OCI-LY3 (cell line): ENCODE measurements around the gene KANK4.

Experiments used
- H2AFZ ChIP-seq: fragments of 200-600, 300-600 bp; shearing (Covaris generic); 2 replicates; pipeline ENCODE4 v1.6.0; 2014; ENCODE audit warnings: antibody characterized with exemption, low read depth, low read length
- H3K27ac ChIP-seq: fragments of 200-600, 300-600 bp; sonication (generic); 2 replicates; pipeline ENCODE4 v1.5.1; 2014; ENCODE audit warnings: mild to moderate bottlenecking, low read length, moderate library complexity, mixed read lengths
- H3K27me3 ChIP-seq: fragments of 200-600, 300-600 bp; sonication (generic); 2 replicates; pipeline ENCODE4 v1.6.1; 2014; ENCODE audit warnings: low read depth, low read length, mixed read lengths
- H3K36me3 ChIP-seq: fragments of 200-600, 300-600 bp; sonication (generic); replicated peaks from 2 replicates; pipeline ENCODE3; 2014; ENCODE audit warnings: low read depth, low read length, mixed read lengths
- H3K4me1 ChIP-seq: fragments of 300-600, 200-600 bp; sonication (generic); 2 replicates; pipeline ENCODE4 v1.6.1; 2014; ENCODE audit warnings: low read length, mixed read lengths
- H3K4me2 ChIP-seq: fragments of 200-600, 300-600 bp; sonication (generic); 2 replicates; pipeline ENCODE4 v1.6.1; 2014; ENCODE audit warnings: low read length, mixed read lengths
- H3K4me3 ChIP-seq: fragments of 300-600, 200-600 bp; sonication (generic); 2 replicates; pipeline ENCODE4 v1.5.1; 2014; ENCODE audit warnings: antibody characterized with exemption, mild to moderate bottlenecking, low read length, moderate library complexity
- H3K79me2 ChIP-seq: fragments of 300-600, 200-600 bp; shearing (Covaris generic); 2 replicates; pipeline ENCODE4 v1.6.1; 2014; ENCODE audit warnings: mild to moderate bottlenecking, low read length, mixed read lengths
- H3K9ac ChIP-seq: fragments of 300-600, 200-600 bp; shearing (Covaris generic); 2 replicates; pipeline ENCODE4 v1.6.0; 2014; ENCODE audit warnings: mild to moderate bottlenecking, low read length, moderate library complexity
- H3K9me3 ChIP-seq: fragments of 200-600, 300-600 bp; shearing (Covaris generic); 2 replicates; pipeline ENCODE4 v1.6.1; 2014; ENCODE audit warnings: low read length, mixed read lengths; ENCODE audit not compliant: insufficient read depth
- H4K20me1 ChIP-seq: fragments of 200-600, 300-600 bp; sonication (generic); 2 replicates; pipeline ENCODE4 v1.6.1; 2016; ENCODE audit warnings: low read length, mixed read lengths; ENCODE audit not compliant: insufficient read depth
- CTCF ChIP-seq: fragments of 200-600, 300-600 bp; sonication (generic); IDR thresholded peaks from 2 replicates; pipeline ENCODE4 v1.5.1; 2014; ENCODE audit warnings: antibody characterized with exemption, low read length, low read depth
- EZH2phosphoT487 ChIP-seq: fragments of 200-600 bp; shearing (Covaris generic); IDR thresholded peaks from 2 replicates; pipeline ENCODE4 v1.6.1; 2018; ENCODE audit warnings: antibody characterized with exemption, mixed run types, low read depth

KANK4 gene

GRCh38 chr1:62357916-62358315, 38.7 kb upstream of the KANK4 start:
- H3K4me1 ChIP-seq, result peaks cover 5% of the 10 kb centered on the region
- H3K4me2 ChIP-seq, result no peak overlapping the region
- no peaks in the 10 kb centered on the region for H3K79me2 ChIP-seq
- H4K20me1 ChIP-seq, result no peaks in the 10 kb centered on the region
- no peak overlapping the region for H3K4me3 ChIP-seq
- H3K27me3 ChIP-seq, result no peaks in the 10 kb centered on the region
- no peak overlapping the region for H3K9ac ChIP-seq
- TF ChIP-seq EZH2phosphoT487 (no peak), CTCF (no peak)
- H3K36me3 ChIP-seq, result no peaks in the 10 kb centered on the region
- H2AFZ ChIP-seq, result no peak overlapping the region
- no peak overlapping the region for H3K27ac ChIP-seq
- no peaks in the 10 kb centered on the region for H3K9me3 ChIP-seq

GRCh38 chr1:62356257-62356835, 37.1 kb upstream of the KANK4 start:
- TF ChIP-seq CTCF, result no peak
- Histone ChIP-seq H3K9me3 (no peaks in the 10 kb centered on the region), H3K79me2 (no peaks in the 10 kb centered on the region), H3K27ac (no peak overlapping the region), H3K9ac (no peak overlapping the region), H4K20me1 (no peaks in the 10 kb centered on the region), H3K4me1 (peaks cover 5% of the 10 kb centered on the region), H3K27me3 (no peaks in the 10 kb centered on the region), H2AFZ (no peak overlapping the region), H3K4me3 (no peak overlapping the region), H3K36me3 (no peaks in the 10 kb centered on the region), H3K4me2 (no peak overlapping the region)

- Histone ChIP-seq H3K4me3 (no peak overlapping the region), H3K4me1 (peaks cover 5% of the 10 kb centered on the region), H3K79me2 (no peaks in the 10 kb centered on the region), H3K9ac (no peak overlapping the region), H3K27me3 (no peaks in the 10 kb centered on the region), H3K4me2 (no peak overlapping the region), H3K36me3 (no peaks in the 10 kb centered on the region), H3K9me3 (no peaks in the 10 kb centered on the region), H3K27ac (no peak overlapping the region), H2AFZ (no peak overlapping the region), H4K20me1 (no peaks in the 10 kb centered on the region)
- TF ChIP-seq CTCF (no peak), EZH2phosphoT487 (no peak)
These were observed 35.9 kb upstream of the KANK4 start for GRCh38 chr1:62355095-62355494.

- Histone ChIP-seq H3K4me1 (peaks cover 5% of the 10 kb centered on the region), H3K9me3 (no peaks in the 10 kb centered on the region), H2AFZ (no peak overlapping the region), H3K79me2 (no peaks in the 10 kb centered on the region), H3K27ac (no peak overlapping the region), H3K4me3 (no peak overlapping the region), H3K36me3 (no peaks in the 10 kb centered on the region), H3K27me3 (no peaks in the 10 kb centered on the region), H3K4me2 (no peak overlapping the region), H3K9ac (no peak overlapping the region), H4K20me1 (no peaks in the 10 kb centered on the region)
- TF ChIP-seq CTCF (no peak), EZH2phosphoT487 (no peak)
These were observed 34.6 kb upstream of the KANK4 start for GRCh38 chr1:62353853-62354252.
